ENCODE results near the gene TK1.
A peak's percentile ranks its signal among the peaks of the same experiment; 100 is the strongest.

DNA sequence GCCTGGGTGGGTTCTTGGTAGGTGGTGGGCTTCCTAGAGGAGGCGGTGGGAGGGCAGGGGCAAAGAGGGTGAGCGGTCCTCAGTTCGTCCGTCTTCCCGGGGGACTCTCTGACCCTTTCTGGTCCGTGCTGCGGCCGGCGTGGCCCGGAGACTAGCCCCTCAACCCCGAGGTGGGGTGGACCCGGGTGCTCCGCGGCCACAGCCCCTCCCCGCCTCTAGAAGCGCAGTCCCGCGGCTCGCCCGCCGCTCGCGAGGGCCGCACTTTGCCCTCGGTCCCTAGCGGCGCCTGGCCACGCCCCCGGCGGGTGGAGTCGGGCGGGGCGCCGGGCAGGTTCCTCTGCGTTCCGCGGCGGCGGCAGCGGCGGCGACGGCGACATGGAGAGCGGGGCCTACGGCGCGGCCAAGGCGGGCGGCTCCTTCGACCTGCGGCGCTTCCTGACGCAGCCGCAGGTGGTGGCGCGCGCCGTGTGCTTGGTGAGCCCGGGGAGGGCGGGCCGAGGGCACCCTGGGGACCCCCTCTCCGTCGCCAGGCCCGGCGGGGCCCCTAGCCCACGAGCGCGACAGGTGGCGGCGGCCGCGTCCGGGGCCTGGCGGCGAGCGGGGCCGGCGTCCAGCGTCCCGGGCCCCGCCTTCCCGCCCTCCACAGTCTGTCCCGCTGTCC, 18.5 kb downstream of the TK1 start, which contains the start of gene SYNGR2:
- TF ChIP-seq POLR2A (IDR thresholded peaks at IDR 0.05) (no peak), EP300 (IDR thresholded peaks at IDR 0.05) (no peak), POLR2AphosphoS5 (IDR thresholded peaks at IDR 0.05) (peak in 3 of 4 donors; percentile 24 to 76 (median 72))
- TF ChIP-seq, protein P1, sequence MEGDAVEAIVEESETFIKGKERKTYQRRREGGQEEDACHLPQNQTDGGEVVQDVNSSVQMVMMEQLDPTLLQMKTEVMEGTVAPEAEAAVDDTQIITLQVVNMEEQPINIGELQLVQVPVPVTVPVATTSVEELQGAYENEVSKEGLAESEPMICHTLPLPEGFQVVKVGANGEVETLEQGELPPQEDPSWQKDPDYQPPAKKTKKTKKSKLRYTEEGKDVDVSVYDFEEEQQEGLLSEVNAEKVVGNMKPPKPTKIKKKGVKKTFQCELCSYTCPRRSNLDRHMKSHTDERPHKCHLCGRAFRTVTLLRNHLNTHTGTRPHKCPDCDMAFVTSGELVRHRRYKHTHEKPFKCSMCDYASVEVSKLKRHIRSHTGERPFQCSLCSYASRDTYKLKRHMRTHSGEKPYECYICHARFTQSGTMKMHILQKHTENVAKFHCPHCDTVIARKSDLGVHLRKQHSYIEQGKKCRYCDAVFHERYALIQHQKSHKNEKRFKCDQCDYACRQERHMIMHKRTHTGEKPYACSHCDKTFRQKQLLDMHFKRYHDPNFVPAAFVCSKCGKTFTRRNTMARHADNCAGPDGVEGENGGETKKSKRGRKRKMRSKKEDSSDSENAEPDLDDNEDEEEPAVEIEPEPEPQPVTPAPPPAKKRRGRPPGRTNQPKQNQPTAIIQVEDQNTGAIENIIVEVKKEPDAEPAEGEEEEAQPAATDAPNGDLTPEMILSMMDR (IDR thresholded peaks at IDR 0.05) = no peak
